Lower leg skin (tissue), 3 donors: ENCODE results near the gene VWC2L.

Source experiments
- CTCF ChIP-seq, 3 donors: fragments of 450-650 bp; IDR thresholded peaks; one replicate each; pipeline ENCODE4 v1.5.1; 2016; ENCODE audit warnings: antibody characterized with exemption in 3 of 3, mild to moderate bottlenecking in 3 of 3, moderate library complexity in 2 of 3
- POLR2A ChIP-seq, 2 donors: fragments of 450-650 bp; IDR thresholded peaks; one replicate each; pipeline ENCODE4 v1.6.1; 2016 to 2017; ENCODE audit warnings: antibody characterized with exemption in 2 of 2, mild to moderate bottlenecking in 1 of 2, moderate library complexity in 1 of 2

- TF ChIP-seq CTCF (IDR thresholded peaks at IDR 0.05) (no peak), POLR2A (IDR thresholded peaks at IDR 0.05) (no peak)
Measured at GRCh38 chr2:214565246-214565645, 154.4 kb downstream of the VWC2L start.
